Coronary artery (tissue), 2 donors: ENCODE data around the gene UNC13B.
"Not testable (repeated sequence)": the region's sequence is repeated elsewhere in the genome, so short reads cannot be mapped to it uniquely, and the experiment has no call there.

ENCODE experiments used
- DNase-seq: peaks from one replicate; pipeline ENCODE4 v3.0.0-alpha.2; 2017; ENCODE audit warnings: low spot score
- H3K27ac ChIP-seq, 2 donors: fragments of 200-600 bp; sonication (generic); one replicate each; pipeline ENCODE4 v1.5.1; 2016 to 2019
- H3K4me3 ChIP-seq: fragments of 200-600 bp; sonication (generic); 2 replicates; pipeline ENCODE4 v1.5.1; 2016; ENCODE audit warnings: mild to moderate bottlenecking, moderate library complexity
- TF ChIP-seq, protein P1 (sequence below): fragments of 200-600 bp; sonication (generic); IDR thresholded peaks from one replicate; pipeline ENCODE4 v1.5.1; 2019; ENCODE audit warnings: antibody characterized with exemption

UNC13B gene

DNA sequence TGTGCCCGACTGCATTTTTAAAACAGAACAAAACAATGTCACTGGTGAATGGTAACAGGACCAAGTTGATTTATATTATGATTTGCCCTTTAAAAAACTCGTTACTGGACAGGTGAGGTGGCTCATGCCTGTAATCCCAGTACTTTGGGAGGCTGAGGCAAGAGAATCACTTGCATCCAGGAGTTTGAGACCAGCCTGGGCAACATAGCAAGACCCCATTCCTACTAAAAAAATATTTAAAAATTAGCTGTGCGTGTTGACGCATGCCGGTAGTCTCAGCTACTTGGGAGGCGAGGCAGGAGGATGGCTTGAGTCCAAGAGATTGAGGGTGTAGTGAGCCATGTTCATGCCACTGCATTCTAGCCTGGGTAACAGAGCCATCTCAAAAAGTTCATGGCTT is 7.2 kb downstream of the UNC13B start:
- Histone ChIP-seq H3K27ac (no peak overlapping the region), H3K4me3 (no peak overlapping the region)
- TF ChIP-seq, protein P1, sequence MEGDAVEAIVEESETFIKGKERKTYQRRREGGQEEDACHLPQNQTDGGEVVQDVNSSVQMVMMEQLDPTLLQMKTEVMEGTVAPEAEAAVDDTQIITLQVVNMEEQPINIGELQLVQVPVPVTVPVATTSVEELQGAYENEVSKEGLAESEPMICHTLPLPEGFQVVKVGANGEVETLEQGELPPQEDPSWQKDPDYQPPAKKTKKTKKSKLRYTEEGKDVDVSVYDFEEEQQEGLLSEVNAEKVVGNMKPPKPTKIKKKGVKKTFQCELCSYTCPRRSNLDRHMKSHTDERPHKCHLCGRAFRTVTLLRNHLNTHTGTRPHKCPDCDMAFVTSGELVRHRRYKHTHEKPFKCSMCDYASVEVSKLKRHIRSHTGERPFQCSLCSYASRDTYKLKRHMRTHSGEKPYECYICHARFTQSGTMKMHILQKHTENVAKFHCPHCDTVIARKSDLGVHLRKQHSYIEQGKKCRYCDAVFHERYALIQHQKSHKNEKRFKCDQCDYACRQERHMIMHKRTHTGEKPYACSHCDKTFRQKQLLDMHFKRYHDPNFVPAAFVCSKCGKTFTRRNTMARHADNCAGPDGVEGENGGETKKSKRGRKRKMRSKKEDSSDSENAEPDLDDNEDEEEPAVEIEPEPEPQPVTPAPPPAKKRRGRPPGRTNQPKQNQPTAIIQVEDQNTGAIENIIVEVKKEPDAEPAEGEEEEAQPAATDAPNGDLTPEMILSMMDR = no peak
- DNase-seq = no peak

DNA sequence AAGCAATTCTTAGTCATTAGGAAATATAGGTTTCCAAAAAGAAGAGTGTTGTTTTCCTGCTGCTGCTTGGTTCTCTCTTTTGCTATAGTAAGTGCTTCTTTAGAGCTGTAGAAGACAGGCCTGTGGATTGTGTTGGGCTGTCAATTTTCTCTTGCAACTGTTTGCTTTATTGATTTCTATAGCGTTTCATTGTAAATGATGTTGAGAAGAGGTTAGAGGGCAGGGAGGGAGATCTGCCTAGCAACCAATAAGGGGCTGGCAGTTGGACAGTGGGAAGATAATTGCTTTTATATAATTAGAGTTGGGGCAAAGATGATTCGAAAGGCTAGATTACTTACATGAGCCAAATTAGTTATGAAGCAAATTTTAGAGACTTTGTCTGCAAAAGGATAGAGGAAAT is 11.1 kb downstream of the UNC13B start:
- Histone ChIP-seq H3K4me3 (no peak overlapping the region), H3K27ac (no peak overlapping the region)
- no peak for DNase-seq
- TF ChIP-seq, protein P1 = no peak

DNA sequence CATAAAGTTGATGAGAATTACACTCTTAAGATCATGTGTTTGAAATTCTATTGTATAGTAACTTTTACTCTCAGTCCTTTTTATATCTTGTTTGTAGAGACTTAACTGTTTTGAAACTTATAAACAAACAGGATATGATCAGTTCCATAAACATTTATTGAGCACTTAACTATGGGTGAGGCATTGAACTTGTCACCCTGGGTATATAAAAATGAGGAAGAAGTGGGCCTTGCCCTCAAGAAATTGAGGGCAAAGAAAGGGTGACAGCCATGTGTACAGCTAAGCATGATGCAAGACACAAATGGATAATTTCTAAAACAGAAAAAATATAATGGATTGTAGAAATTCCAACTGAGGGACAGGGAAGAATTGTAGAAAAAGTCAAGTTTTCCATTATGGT is 15.7 kb downstream of the UNC13B start:
- Histone ChIP-seq H3K4me3 (no peak overlapping the region), H3K27ac (no peak overlapping the region)
- no peak for DNase-seq
- TF ChIP-seq, protein P1 = no peak

DNA sequence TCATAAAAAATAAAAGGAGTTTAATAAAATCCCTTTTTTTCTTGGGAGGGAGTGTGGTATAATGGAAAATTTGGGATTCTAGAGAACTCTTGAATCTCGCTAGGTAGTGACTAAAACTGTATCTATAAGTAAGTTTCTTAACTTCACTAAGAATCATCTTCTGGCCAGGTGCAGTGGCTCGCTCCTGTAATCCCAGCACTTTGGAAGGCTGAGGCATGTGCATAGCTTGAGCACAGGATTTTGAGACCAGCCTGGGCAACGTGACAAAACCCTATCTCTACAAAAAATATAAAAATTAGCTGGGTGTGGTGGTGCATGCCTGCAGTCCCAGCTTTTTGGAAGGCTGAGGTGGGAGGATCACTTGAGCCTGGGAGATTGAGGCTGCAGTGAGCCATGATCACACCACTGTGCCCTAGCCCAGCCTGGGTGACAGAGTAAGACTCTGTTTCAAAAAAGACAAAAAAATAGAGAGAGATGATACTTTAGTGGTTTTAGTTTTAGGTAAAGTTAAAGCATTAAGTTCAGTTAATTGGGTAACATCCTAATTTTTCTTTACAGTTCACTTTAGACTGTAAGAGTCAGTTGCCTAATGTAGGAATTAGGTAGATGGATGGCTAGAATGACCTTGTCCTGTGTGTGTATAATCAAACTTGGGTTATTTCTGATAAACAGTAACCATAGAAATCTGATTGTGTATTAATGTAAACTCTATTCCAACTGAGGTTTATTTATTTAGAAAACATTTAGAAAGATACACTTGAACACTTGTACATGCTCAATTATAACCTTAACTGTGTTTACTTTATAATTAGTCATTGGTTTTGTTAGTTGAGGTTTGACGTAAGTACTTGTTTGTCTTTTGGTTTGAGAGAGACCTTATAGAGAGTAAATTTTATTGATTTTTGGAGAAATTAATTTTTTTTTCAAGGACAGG is 17.8 kb downstream of the UNC13B start:
- DNase-seq = no peak
- H3K4me3 ChIP-seq = no peak overlapping the region
- H3K27ac ChIP-seq = no peak overlapping the region
- TF ChIP-seq, protein P1 = no peak

DNA sequence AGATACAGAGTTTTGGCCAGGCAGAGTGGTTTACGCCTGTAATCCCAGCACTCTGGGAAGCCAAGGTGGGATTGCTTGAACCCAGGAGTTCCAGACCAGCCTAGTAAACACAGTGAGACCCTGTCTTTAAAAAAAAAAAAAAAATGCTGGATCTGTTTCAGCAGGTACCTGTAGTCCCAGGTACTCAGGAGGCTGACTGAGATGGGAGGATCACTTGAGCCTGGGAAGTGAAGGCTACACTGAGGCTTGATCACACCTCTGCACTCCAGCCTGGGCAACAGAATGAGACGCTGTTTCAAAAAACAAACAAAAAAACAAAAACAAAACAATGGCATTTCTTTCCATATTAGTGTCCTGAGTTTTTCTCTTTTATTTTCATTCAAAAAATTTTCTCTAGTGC is 19.0 kb downstream of the UNC13B start:
- TF ChIP-seq, protein P1 = no peak
- H3K27ac ChIP-seq = no peak overlapping the region
- DNase-seq = no peak
- no peak overlapping the region for H3K4me3 ChIP-seq

DNA sequence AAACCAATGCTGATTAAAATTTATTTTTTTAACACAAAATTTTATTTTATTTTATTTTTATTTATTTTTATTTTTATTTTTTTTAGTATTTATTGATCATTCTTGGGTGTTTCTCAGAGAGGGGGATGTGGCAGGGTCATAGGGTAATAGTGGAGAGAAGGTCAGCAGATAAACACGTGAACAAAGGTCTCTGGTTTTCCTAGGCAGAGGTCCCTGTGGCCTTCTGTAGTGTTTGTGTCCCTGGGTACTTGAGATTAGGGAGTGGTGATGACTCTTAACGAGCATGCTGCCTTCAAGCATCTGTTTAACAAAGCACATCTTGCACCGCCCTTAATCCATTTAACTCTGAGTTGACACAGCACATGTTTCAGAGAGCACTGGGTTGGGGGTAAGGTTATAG is 20.6 kb downstream of the UNC13B start:
- not testable (repeated sequence) for H3K4me3 ChIP-seq, H3K27ac ChIP-seq

DNA sequence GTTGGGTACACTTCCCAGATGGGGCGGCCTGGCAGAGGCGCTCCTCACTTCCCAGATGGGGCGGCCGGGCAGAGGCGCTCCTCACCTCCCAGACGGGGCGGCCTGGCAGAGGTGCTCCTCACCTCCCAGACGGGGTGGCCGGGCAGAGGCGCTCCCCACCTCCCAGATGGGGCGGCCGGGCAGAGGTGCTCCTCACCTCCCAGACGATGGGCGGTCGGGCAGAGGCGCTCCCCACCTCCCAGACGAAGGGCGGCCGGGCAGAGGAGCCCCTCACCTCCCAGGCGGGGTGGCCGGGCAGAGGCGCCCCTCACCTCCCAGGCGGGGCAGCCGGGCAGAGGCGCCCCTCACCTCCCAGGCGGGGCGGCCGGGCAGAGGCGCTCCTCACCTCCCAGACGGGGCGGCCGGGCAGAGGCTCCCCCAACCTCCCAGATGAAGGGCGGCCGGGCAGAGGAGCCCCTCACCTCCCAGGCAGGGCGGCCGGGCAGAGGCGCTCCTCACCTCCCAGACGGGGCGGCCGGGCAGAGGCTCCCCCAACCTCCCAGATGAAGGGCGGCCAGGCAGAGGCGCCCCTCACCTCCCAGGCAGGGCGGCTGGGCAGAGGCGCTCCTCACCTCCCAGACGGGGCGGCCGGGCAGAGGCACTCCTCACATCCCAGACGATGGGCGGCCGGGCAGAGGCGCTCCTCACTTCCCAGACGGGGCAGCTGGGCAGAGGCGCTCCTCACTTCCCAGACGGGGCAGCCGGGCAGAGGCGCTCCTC is 21.4 kb downstream of the UNC13B start:
- not testable (repeated sequence) for H3K27ac ChIP-seq, DNase-seq, H3K4me3 ChIP-seq

More for the DNA sequence above, 20.6 kb downstream of the UNC13B start:
- DNase-seq = not testable (repeated sequence)

DNA sequence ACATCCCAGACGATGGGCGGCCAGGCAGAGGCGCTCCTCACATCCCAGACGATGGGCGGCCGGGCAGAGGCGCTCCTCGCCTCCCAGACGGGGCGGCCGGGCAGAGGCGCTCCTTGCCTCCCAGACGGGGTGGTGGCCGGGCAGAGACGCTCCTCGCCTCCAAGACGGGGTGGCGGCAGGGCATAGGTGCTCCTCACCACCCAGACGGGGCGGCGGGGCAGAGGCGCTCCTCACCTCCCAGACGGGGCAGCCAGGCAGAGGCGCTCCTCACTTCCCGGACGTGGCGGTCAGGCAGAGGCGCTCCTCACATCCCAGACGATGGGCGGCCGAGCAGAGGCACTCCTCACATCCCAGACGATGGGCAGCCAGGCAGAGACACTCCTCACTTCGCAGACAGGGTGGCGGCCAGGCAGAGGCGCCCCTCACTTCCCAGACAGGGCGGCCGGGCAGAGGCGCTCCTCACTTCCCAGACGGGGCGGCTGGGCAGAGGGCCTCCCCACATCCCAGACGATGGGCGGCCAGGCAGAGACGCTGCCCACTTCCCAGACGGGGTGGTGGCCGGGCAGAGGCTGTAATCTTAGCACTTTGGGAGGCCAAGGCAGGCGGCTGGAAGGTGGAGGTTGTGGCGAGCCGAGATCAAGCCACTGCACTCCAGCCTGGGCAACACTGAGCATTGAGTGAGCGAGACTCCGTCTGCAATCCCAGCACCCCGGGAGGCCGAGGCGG is 22.1 kb downstream of the UNC13B start:
- H3K4me3 ChIP-seq, DNase-seq, H3K27ac ChIP-seq: not testable (repeated sequence)
